ENCODE measurements around the gene LIG4.
A peak's percentile ranks its signal among the peaks of the same experiment; 100 is the strongest.

LIG4 gene

GRCh38 chr13:108213946-108214345 lies 1.4 kb downstream of the LIG4 start:
- H3K4me3 ChIP-seq (ENCODE audit: low read length): peak overlapping the region; percentile 62
- no peak for DNase-seq (ENCODE audit: low read depth)
- TF ChIP-seq, protein P1, sequence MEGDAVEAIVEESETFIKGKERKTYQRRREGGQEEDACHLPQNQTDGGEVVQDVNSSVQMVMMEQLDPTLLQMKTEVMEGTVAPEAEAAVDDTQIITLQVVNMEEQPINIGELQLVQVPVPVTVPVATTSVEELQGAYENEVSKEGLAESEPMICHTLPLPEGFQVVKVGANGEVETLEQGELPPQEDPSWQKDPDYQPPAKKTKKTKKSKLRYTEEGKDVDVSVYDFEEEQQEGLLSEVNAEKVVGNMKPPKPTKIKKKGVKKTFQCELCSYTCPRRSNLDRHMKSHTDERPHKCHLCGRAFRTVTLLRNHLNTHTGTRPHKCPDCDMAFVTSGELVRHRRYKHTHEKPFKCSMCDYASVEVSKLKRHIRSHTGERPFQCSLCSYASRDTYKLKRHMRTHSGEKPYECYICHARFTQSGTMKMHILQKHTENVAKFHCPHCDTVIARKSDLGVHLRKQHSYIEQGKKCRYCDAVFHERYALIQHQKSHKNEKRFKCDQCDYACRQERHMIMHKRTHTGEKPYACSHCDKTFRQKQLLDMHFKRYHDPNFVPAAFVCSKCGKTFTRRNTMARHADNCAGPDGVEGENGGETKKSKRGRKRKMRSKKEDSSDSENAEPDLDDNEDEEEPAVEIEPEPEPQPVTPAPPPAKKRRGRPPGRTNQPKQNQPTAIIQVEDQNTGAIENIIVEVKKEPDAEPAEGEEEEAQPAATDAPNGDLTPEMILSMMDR (conservative IDR thresholded peaks at IDR 0.05; ENCODE audit: low read length): no peak

GRCh38 chr13:108212886-108213285 lies 2.5 kb downstream of the LIG4 start:
- no peak for DNase-seq (ENCODE audit: low read depth)
- TF ChIP-seq, protein P1 (conservative IDR thresholded peaks at IDR 0.05; ENCODE audit: low read length): no peak

DNA sequence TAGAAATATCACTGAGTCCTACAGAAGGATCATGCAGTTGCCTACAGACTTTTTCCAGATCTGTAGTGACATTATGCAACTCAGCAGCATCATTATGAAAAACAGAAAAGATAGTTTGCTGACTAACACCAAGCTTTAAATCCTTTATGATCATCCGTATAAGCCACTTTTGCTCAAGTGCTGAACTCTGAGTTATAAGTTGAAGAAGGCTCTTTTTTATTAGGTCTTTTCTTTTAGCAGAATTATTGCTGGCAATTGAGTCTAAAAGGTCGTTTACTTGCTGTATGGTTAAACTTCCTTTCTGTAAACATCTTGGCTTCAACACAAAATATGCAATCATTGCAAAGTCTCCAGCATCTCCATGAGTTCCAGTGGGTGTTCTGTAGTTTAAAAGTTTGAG lies 4.8 kb downstream of the LIG4 start:
- DNase-seq (ENCODE audit: low read depth): no peak
- TF ChIP-seq, protein P1 (conservative IDR thresholded peaks at IDR 0.05; ENCODE audit: low read length): no peak
- no peak overlapping the region for H3K4me3 ChIP-seq (ENCODE audit: low read length)

More at GRCh38 chr13:108212886-108213285, 2.5 kb downstream of the LIG4 start:
- no peak overlapping the region for H3K4me3 ChIP-seq (ENCODE audit: low read length)

DNA sequence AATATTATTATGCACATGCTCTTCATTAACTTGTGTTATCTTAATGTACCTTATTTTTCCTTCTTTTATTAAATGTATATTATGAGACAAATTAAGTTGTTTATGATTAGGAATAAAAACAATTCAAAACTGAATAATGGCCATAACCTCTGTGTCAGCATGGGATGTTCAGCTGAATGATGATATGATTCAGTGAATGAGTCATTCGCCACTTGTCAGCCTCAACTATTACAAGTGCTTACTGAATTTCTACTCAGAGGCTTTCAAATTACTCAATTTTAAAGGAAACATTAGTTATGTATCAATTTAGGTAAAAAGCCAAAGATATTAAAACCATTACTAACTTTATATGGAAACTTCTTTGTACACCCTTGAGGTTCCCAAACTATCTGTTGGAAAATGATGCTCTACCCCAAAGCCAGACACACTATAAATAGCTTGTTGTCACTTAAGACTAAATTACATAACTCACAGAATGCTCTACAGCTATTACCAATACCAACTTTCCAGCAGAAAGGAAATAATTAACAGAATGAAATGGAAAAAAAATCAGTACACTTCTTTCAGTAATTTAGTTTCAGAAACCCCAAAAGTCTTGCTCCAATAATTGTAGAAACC lies 14.4 kb downstream of the LIG4 start:
- no peak for DNase-seq (ENCODE audit: low read depth)
- TF ChIP-seq, protein P1 (conservative IDR thresholded peaks at IDR 0.05; ENCODE audit: low read length): no peak
- H3K4me3 ChIP-seq (ENCODE audit: low read length): no peak overlapping the region

GRCh38 chr13:108195861-108196260 lies 19.5 kb downstream of the LIG4 start:
- DNase-seq (ENCODE audit: low read depth): no peak
- no peak overlapping the region for H3K4me3 ChIP-seq (ENCODE audit: low read length)
- TF ChIP-seq, protein P1 (conservative IDR thresholded peaks at IDR 0.05; ENCODE audit: low read length): no peak

GRCh38 chr13:108195146-108195545 lies 20.2 kb downstream of the LIG4 start:
- TF ChIP-seq, protein P1 (conservative IDR thresholded peaks at IDR 0.05; ENCODE audit: low read length): no peak
- peak; percentile 50 for DNase-seq (ENCODE audit: low read depth)
- no peak overlapping the region for H3K4me3 ChIP-seq (ENCODE audit: low read length)

- no peak overlapping the region for H3K4me3 ChIP-seq (ENCODE audit: low read length)
- DNase-seq (ENCODE audit: low read depth): no peak
- TF ChIP-seq, protein P1 (conservative IDR thresholded peaks at IDR 0.05; ENCODE audit: low read length): no peak
Measured at GRCh38 chr13:108194435-108194936, 20.9 kb downstream of the LIG4 start.

Data from AG10803 (cell line).